Activated CD8-positive, alpha-beta memory T cell treated with anti-CD3 and anti-CD28 coated beads, Interleukin-2, amount 50 U/mL, for 1 hour (primary cell): Measurements from ENCODE around the gene ACADM.
"Not testable (repeated sequence)": the region's sequence is repeated elsewhere in the genome, so short reads cannot be mapped to it uniquely, and the experiment has no call there.

ENCODE experiments used
- DNase-seq: peaks from one replicate; pipeline ENCODE4 v3.0.0-alpha.2; 2020; ENCODE audit errors: extremely low read depth

ACADM gene

DNA sequence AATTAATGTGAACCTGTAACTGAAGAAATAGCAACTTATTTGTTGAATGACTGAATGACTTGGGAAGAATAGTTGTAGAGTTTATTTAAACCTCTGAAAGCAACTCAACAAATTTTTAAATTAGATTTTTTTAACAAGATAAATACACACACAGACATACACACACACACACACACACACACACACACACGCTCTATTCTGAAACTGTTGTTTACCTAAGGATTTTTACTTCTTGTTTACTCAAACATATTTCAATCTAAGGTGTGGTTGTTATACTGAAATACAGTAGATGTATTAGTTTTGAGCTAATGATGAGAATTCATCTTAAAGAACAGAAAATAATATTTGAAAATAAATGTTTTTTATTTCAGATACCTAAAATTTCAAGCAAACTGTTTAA, 11.5 kb downstream of the ACADM start:
- no peak for DNase-seq

DNA sequence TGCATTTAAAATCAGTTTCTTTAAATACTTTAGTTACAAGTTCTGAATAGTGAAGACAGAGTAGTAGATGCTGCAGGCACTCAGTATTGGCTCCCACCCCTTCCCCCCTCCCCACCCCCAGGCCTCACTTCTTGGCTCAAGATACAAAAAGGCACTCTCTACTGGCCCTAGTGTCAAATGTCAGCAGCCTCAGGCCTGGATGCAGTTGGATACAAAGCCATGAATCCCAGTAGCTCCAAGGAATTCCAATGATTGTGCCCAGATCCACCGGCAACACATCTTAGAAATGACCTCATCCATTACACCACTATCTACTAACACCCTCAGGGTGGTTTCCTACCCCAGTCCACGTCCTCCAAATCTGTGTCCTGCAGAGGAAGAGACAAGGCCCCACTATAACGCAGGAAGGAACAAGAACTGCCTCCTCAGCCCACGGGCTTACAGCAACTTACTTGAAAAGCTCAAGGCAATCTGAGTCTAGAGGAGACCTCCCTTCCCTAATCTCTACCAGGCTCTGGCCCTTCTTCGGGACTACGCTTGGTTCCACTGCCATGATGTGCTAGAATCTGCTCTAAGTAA, 17.6 kb downstream of the ACADM start:
- DNase-seq: no peak

DNA sequence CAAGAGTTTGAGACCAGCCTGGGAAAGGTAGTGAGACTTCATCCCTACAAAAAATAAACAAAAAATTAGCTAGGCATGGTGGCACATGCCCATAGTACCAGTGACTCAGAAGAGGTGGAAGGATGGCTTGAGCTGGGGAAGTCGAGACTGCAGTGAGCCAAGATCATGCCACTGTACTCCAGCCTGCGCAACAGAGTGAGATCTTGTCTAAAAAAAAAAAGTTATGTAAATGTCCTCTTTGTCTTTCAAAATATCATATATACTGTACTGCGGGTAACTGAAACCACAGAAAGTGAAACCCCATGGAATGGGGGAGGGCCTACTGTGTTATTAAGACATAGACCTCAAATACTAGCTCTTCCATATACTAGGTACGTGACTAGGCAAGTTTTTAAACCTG, 20.8 kb downstream of the ACADM start:
- DNase-seq: no peak

DNA sequence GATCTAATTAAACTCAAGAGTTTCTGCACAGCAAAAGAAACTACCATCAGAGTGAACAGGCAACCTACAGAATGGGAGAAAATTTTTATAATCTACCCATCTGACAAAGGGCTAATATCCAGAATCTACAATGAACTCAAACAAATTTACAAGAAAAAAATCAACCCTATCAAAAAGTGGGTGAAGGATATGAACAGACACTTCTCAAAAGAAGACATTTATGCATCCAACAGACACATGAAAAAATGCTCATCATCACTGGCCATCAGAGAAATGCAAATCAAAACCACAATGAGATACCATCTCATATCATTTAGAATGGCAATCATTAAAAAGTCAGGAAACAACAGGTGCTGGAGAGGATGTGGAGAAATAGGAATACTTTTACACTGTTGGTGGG, 32.7 kb downstream of the ACADM start:
- not testable (repeated sequence) for DNase-seq

DNA sequence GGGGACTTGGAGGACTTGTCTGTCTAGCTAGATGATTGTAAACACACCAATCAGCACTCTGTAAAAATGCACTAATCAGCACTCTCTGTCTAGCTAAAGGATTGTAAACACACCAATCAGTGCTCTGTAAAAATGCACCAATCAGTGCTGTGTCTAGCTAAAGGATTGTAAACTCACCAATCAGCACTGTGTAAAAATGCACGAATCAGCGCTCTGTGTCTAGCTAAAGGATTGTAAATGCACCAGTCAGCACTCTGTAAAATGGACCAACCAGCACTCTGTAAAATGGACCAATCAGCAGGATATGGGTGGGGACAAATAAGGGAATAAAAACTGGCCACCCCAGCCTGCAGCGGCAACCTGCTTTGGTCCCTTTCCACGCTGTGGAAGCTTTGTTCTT, 34.0 kb downstream of the ACADM start:
- not testable (repeated sequence) for DNase-seq

DNA sequence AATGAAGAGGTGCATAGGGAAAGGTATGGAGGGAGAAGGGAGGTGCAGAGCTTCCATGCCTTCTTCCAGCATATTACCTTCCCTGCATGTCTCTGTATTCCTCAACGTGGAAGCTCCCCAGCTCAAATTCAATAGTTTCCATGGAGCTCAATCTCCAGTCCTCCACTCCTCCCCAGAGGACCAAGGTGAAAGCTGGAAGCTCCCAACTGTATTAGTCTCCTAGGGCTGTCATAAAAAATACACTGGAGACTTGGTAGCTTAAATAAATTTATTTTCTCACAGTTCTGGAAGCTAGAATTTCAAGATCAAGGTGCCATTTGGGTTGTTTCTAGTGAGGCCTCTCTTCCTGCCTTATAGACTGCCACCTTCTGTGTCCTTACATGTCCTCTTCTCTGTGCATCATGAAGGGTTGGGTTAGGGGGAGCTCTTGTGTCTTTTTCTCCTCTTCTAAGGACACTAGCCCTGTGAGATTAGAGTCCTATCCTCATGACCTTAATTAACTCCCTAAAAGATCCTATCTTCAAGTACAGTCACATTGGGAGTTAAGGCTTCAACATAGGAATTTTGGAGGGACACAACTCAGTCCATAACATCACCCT, 39.6 kb downstream of the ACADM start:
- no peak for DNase-seq

DNA sequence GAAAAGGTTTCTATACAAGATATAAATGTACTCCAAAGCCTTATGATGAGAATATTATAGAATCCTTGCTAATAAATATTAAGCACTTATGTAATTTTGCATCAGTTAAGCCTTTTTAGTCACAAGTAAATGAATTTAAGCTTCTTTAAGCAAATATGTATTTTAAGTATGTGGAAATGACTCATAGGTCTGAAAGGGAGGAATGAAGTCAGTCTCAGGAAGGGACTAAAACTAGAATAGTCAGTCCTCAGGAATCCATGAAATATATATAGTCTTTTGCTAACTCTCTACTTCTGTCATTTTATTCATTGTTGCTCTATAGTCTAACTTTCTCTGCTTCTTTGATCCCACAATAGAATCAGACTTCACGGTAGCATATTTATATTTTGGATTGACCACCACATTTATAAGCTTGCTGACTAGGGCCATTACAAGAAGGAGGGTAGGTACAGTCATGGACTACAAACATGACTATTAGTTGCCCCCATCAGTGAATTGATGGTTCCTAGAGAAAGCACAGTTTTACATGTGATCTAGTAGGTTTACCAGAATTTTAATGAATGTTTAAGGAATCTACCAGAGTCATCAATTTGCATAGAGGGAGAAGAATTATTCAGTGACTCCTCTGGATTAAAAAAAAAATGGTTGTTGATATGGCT, 41.3 kb downstream of the ACADM start:
- no peak for DNase-seq

DNA sequence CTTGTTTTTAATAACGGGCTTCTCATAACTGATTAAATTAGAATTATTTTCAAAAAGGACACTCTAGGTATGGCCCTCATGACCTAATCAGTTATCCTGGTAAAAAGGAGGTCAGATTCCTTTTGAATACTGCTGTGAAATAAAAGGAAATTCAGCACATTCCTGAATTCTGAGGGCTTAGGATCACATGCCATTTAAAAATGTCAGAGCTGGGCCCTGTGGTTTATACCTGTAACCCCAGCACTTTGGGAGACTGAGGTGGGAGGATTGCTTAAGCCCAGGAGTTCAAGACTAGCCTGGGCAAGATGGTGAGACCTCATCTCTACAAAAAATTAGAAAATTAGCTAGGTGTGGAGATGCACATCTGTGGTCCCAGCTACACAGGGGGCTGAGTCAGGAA, 43.5 kb downstream of the ACADM start:
- no peak for DNase-seq

DNA sequence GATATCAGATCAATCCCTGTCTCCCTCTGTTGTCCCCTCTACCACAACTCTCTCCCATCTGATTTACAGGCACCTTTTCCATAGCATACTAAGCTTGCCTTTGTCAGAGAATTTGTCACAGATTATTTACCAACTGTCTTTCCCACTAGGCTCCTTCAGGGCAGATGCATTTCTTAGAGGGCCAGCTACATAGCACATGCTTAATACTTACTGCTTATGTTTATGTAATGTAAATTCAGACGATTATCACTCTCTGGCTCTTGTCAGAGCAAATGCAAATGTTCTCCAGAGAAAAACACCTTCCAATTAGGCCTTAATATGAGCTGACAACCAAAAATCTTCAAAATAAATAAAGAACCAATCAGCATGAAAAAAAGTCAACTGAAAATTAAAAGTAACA, 46.3 kb downstream of the ACADM start:
- no peak for DNase-seq

DNA sequence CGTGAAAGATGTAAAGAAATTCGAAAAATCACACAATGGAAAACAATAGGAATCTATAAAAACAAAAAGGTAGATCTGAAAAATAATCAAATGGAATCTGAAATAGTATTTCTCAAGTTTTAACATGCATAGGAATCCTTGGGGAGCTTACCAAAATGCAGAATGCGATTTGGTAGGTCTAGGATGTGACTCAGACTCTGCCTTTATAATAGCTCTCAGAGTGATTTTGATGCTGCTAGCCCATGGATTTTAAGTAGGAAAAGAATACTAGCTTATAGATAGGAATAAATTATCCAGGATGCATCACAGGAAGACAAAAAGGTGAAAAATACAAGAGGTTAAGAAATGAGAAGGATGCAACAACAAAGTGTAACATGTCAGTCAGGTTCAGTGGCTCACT, 47.5 kb downstream of the ACADM start:
- DNase-seq: no peak

DNA sequence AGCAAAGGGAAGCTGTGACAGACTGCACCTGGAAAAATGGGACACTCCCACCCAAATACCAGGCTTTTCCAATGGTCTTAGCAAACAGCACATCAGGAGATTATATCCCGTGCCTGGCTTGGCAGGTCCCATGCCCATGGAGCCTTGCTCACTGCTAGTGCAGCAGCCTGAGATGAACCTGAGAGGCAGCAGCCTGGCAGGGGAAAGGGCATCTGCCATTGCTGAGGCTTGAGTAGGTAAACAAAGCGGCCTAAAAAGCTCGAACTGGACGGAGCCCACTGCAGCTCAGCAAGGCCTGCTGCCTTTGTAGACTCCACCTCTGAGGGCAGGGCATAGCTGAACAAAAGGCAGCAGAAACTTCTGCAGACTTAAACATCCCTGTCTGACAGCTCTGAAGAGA, 53.3 kb downstream of the ACADM start:
- not testable (repeated sequence) for DNase-seq

DNA sequence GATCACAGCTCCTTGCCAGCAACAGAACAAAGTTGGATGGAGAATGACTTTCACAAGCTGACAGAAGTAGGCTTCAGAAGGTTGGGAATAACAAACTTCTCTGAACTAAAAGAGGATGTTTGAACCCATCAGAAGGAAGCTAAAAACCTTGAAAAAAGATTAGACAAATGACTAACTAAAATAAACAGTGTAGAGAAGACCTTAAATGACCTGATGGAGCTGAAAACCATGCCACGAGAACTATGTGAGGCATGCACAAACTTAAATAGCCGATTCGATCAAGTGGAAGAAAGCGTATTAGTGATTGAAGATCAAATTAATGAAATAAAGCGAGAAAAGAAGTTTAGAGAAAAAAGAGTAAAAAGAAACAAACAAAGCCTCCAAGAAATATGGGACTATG, 54.2 kb downstream of the ACADM start:
- DNase-seq: not testable (repeated sequence)

DNA sequence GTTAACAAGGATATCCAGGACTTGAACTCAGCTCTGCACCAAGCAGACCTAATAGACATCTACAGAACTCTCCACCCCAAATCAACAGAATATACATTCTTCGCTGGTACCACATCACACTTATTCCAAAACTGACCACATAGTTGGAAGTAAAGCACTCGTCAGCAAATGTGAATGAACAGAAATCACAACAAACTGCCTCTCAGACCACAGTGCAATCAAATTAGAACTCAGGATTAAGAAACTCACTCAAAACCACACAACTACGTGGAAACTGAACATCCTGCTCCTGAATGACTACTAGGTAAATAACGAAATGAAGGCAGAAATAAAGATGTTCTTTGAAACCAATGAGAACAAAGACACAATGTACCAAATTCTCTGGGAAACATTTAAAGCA, 55.7 kb downstream of the ACADM start:
- DNase-seq: not testable (repeated sequence)

DNA sequence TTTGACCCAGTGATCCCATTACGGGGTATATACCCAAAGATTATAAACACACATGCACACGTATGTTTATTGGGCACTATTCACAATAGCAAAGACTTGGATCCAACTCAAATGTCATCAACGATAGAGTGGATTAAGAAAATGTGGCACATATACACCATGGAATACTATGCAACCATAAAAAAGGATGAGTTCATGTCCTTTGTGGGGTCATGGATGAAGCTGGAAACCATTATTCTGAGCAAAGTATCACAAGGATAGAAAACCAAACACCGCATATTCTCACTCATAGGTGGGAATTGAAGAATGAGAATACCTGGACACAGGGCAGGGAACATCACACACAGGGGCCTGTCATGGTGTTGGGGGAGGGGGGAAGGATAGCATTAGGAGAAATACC, 59.4 kb downstream of the ACADM start:
- not testable (repeated sequence) for DNase-seq

DNA sequence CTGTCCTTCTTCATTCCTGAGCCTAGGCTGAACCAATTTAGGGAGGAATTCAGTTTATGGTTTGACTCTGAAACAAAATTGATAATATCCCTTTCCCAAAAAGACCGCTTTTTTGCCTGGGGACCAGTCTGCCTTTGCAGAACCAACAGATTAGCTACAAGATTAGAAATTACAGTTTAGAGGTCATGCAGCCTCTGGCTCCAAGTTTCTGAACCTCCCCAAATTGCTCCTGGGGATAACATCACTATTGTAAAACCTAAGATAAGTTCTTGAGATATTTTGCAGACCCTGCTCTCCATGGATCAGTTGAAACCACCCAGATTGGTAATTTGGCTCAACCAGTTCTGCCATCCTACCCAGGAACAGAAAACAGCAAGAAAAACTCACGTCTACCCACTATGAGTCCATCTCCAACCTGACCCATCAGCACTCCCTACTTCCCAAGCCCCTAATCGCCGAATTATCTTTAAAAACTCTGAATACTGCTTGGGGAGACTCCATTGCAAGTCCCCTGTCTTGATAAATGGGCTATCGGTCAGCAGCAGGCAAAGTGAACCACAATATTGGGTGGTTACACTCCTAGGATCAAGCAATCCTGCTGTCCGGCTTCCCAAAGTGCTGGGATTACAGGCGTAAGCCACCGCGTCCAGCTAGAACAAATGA, 60.9 kb downstream of the ACADM start:
- no peak for DNase-seq

DNA sequence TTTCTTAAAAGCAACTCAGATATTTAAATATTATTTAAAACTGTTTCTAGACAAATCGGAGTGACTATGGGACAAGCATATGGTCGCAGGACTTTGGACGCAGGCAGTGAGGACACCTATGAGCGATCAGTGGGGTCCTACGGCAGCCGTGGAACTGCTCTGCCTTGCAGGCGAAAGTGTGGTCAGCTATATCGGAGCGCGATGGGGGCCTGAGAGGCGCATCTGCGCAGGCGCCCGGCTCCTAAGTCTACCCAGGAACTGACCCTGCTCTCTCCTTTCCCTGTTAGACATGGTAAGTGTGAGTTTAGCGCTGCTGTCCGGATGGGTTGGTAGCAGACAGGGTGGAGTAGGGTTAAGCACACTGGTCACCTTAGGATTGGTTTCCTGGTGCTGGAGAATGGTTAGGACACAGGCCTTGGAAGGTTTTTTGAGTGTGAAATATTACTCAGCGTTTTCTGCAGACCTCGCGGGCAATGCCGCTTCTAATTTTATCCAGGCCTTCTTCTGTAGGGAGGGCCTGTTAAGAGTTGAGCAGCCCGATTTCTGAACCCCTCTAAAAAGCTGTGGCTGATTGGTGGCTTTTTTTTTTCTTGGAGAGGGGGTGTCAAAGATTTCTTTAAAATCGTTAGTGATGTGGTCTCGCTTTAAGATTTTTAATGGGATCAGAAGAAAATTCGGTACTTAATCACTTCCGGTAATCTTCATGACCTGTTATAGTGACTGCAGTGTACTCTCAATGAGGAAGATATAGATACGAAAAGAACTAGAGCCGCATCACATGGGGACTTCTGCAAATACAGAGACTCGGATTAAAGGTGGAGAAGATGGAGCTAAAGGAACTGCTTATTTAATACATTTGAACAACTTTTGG, 61.7 kb downstream of the ACADM start, which contains the start of gene RABGGTB:
Gene RABGGTB (plus strand): TSS at position 274 of the 871 bp plus-strand sequence. CDS start 16 bp downstream, at position 290.
- peak; percentile 81 for DNase-seq

DNA sequence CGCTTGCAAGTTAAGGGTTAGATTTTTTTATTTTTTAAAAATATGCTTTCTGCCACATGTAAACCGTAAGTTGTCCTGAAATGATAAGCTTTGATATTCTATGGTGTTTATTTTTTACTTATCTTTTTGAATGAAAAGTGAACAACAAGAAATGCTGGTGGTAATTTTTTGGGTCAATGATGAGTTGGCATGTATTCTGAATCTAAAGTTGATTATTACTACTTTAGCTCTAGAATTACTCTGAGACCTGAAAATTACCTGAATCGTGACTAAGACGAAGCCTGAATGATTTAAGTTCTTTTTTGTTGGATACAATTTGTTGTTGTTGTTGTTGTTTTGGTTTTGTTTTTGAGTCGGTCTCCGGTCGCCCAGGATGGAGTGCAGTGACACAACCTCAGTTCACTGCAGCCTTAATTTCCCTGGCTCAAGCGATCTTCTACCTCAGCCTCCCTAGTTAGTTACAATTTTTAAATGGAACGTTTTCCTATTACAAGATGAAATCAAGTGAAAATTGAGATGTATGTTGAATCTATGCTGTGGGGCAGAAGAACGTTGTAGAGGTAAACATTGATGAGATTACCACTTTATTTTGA, 62.5 kb downstream of the ACADM start:
- DNase-seq: no peak

DNA sequence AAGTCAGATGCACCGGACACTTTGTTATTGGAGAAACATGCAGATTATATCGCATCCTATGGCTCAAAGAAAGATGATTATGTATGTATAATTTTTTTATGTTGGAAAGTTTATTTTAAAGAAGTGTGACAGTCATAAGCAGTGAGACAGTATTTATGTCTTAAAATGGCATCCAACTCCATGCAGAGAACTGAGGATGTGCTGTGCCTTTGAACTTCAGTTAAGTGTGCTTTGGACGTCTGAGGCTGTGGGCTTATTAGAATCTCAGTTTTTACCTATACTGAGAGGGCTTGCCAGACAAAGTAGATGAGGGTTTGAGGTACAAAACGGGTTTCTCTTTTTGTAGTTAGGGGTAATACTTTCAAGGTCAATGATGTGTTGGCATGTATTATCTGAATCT, 63.0 kb downstream of the ACADM start:
- DNase-seq: no peak

DNA sequence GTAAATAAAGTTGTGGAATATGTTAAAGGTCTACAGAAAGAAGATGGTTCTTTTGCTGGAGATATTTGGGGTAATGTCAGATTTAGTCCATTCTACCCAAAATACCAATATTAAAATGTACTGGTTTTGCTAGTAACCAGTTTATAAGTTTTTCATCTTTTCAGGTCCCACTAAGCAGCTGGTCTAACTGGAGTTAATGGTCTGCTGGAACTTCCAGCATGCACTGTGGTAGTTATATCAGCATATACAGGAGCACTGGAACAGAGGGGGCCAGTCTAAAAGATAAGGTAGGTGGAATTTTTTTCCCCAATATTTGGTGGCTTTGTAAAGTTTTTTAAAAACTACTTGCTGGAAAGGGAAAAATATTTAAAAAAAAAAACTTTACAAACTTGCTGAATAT, 65.5 kb downstream of the ACADM start:
- DNase-seq: no peak

DNA sequence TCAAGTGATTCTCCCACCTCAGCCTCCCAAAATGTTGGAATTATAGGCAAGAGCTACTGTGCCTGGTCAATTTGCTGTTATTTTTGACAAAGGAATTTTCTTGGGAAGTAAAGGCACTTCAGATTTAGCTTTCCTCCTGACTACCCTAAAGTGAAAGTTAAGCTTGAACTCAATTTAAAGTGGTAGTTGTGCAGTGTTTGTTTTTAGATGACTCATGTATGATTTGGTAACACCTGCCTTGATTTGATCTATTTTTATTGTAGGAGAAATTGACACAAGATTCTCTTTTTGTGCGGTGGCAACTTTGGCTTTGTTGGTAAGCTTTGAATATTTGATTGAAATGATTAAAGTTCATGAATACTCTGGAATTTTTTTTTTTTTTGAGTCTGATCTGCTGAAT, 66.5 kb downstream of the ACADM start:
- no peak for DNase-seq

DNA sequence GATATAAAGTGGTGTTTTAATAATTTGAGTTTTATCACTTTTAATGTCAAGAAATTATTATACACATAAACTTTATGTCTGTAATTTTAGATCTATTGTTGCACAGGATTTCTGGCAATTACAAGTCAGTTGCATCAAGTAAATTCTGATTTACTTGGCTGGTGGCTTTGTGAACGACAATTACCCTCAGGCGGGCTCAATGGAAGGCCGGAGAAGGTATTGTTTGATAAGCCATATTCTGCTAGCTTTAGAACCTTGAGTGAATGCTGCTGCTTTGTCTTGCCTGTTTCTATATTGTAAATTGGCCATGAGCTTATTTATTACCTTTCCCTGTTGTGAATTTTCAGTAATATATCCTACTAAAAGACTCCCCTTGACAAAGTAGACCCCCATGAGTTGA, 67.6 kb downstream of the ACADM start:
- no peak for DNase-seq

DNA sequence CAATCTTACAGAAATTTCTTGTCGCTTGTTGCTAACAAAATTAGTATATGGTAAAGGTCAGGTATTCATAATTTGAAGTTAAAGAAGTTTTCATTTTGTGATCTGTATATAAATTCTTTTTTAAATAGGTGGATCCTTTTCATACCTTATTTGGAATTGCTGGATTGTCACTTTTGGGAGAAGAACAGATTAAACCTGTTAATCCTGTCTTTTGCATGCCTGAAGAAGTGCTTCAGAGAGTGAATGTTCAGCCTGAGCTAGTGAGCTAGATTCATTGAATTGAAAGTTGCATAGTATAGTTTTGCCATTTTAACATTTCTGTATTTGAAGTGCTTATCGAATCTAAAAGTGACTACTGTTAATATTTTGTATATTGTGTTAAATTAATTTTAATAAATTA, 69.9 kb downstream of the ACADM start:
- no peak for DNase-seq
